Psoas muscle (tissue), 8 donors: ENCODE measurements around the gene CHST11. TPM values are rescaled to one million over a fixed set of nuclear protein-coding genes. Genes with fewer than 3 reads are reported as not detected.

ENCODE experiments used
- ATAC-seq, 4 donors: fragments of 200-7000 bp; cut with Tn5 transposase; one replicate each; pipeline ENCODE4 v1.9.1; 2020; ENCODE audit warnings: moderate library complexity in 3 of 4, mild to moderate bottlenecking in 2 of 4
- DNase-seq, 2 donors: peaks; one replicate each; pipeline ENCODE4 v3.0.0-alpha.2; 2020
- H3K27ac ChIP-seq: fragments of 200-600 bp; one replicate; pipeline ENCODE4 v1.8.0; 2022
- H3K27me3 ChIP-seq, 3 donors: fragments of 200-600 bp in 1 of 3; one replicate each; pipeline versions ENCODE4 v1.6.1 to v1.8.0; 2013 to 2022; ENCODE audit warnings: low read length in 2 of 3, mild to moderate bottlenecking in 2 of 3, moderate library complexity in 1 of 3; ENCODE audit not compliant: insufficient read depth in 3 of 3
- H3K36me3 ChIP-seq, 2 donors: fragments of 200-600 bp in 1 of 2; one replicate each; pipeline versions ENCODE4 v1.6.1 to v1.8.0; 2013 to 2022; ENCODE audit warnings: low read depth in 1 of 2, mild to moderate bottlenecking in 1 of 2, moderate library complexity in 1 of 2; ENCODE audit not compliant: insufficient read depth in 1 of 2
- H3K4me1 ChIP-seq: fragments of 200-600 bp; one replicate; pipeline ENCODE4 v1.8.0; 2022
- H3K4me3 ChIP-seq: fragments of 200-600 bp; one replicate; pipeline ENCODE4 v1.8.0; 2022; ENCODE audit warnings: mild to moderate bottlenecking
- H3K9me3 ChIP-seq: fragments of 200-600 bp; one replicate; pipeline ENCODE4 v1.8.0; 2022
- CTCF ChIP-seq: fragments of 200-600 bp; IDR thresholded peaks from one replicate; pipeline ENCODE4 v1.8.0; 2022; ENCODE audit warnings: antibody characterized with exemption
- WGBS, 3 donors: extraction: QIAGEN DNeasy Blood & Tissue Kit; methylation state at CpG; one replicate each; pipeline versions ENCODE4 v1.1.6 to v1.1.7; 2013; 5-methylcytosine and 5-hydroxymethylcytosine counted together
- intact Hi-C, 2 donors: fragments of 100-400 bp; cut with DNase I; formaldehyde crosslinking; loops; one replicate each; pipeline versions ENCODE4 v1.11.0 to v1.14.2; 2022
- polyA plus RNA-seq, 3 donors: library from polyadenylated mRNA; stranded (reverse); fragments of 200-250 nt; gene quantifications; one replicate each; pipeline ENCODE4 v1.2.3, GENCODE V29; 2013
- total RNA-seq, 4 donors: library from RNA; stranded (reverse); fragmentation: NEBNext Ultra II Directional in 2 of 4; extraction: Animal tissue kit (Norgen Biotek cat#: 25700) in 2 of 4; gene quantifications; one replicate each; pipeline versions ENCODE4 v1.2.1 to v1.2.4, GENCODE V29; 2021 to 2023
- donor health status: healthy with polysubstance abuse.
- donor health status: DM: no; HTN: no; CAD: no; lungs with moderate emphysema.
- donor health status: Bipolar disorder and iron deficiency.
- donor health status: healthy.
- donor health status: DM: yes; HTN: yes; CAD: no.
- donor health status: DM: no; HTN: no; CAD: no.
- donor health status: DM: no; HTN: no; CAD: no.
- donor health status: DM: yes; HTN: yes; CAD: no.

The CHST11 gene
- total and polyA plus RNA-seq, 7 donors: 0.52 to 1.6 (median 1.0) TPM

DNA sequence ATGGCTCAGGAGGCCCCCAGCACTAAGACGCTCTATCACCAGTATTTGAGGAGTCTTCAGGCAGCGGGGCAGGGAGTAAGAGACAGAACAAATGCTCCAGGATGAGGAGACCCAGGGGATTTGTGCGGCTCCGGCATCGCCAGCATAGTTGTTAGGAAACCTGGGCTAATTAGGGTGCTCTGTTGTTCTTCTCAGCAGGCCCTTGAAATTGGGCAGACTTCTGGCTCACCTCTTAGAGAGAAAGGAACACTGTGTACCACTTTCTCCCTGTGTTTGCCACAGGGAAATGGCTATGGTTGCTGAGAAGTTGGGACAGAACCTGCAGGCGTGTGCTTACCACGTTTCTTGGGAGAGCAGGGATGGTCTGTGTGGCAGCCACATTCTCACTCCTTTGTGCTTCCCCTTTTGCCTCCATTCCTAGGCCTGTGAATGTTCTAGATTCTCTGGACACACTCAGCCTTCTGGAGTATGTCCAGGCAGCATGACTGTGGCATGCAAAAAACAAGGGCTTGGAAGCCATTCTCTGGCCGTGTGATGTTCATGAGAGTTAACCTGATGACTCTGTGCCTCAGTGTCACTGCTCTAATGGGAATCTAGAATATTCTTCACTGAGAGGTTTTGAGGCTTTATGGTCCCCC, 109.0 kb downstream of the CHST11 start:
- no peak for ATAC-seq
- H3K4me3 ChIP-seq: no peak overlapping the region
- WGBS, 3 donors: 66 to 80% (median 78%) methylated on average over 8 of the region's 8 CpGs
- no peak overlapping the region for H3K27ac ChIP-seq
- TF ChIP-seq CTCF: no peak
- no peaks in the 10 kb centered on the region for H3K4me1 ChIP-seq
- no peaks in the 10 kb centered on the region for H3K27me3 ChIP-seq
- no peaks in the 10 kb centered on the region for H3K36me3 ChIP-seq
- no peak for DNase-seq
- intact Hi-C loops: no loop called here
- no peaks in the 10 kb centered on the region for H3K9me3 ChIP-seq

- intact Hi-C loops: no loop called here
- WGBS, 3 donors: 92 to 96% (median 94%) methylated on average over 6 of the region's 6 CpGs
These were observed 109.7 kb downstream of the CHST11 start for GRCh38 chr12:104566244-104566993.

DNA sequence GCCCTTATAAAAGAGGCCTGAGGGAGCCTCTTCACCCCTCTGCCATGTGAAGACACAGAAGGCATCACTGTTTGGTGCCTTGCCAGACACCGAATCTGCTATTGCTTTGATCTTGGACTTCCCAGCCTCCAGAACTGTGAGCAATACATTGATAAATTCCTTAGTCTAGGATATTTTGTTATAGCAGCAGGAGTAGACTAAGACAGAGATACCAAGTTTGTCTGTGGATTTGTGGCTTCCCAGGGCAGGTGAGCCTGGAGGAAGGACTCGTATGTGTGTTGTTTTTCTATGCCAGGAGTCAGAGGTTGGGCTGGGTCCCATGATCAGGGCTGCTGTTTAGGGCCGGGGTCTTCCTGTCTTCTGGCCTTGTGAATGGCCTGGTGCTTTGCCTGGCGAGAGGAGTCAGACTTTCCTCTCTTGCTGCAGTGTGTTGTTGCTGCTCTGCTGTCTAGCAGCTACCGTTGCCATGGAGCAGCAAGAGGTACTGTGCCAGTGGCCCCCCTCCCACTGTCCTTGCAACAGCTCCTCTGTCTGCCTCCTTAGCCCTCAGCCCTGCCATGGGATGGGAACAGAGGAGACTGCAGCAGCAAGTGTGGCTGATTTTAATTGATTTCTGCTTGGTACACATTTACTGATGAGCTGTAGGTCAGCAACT, 111.2 kb downstream of the CHST11 start:
- no peaks in the 10 kb centered on the region for H3K27me3 ChIP-seq
- no peak for TF ChIP-seq CTCF
- H3K9me3 ChIP-seq: no peaks in the 10 kb centered on the region
- no peaks in the 10 kb centered on the region for H3K4me1 ChIP-seq
- no peak overlapping the region for H3K4me3 ChIP-seq
- intact Hi-C loops: no loop called here
- no peaks in the 10 kb centered on the region for H3K36me3 ChIP-seq
- DNase-seq (no peak), ATAC-seq (no peak)
- 74 to 80% (median 78%) methylated on average over 5 of the region's 5 CpGs for WGBS, 3 donors
- no peak overlapping the region for H3K27ac ChIP-seq

More at GRCh38 chr12:104566244-104566993, 109.7 kb downstream of the CHST11 start:
- H3K36me3 ChIP-seq: no peaks in the 10 kb centered on the region
- no peak overlapping the region for H3K4me3 ChIP-seq
- H3K27ac ChIP-seq: no peak overlapping the region
- no peaks in the 10 kb centered on the region for H3K4me1 ChIP-seq
- no peaks in the 10 kb centered on the region for H3K9me3 ChIP-seq
- TF ChIP-seq CTCF: no peak
- DNase-seq: no peak
- ATAC-seq: no peak
- H3K27me3 ChIP-seq: no peaks in the 10 kb centered on the region

GRCh38 chr12:104568487-104568868, 111.7 kb downstream of the CHST11 start:
- H3K36me3 ChIP-seq: no peaks in the 10 kb centered on the region
- TF ChIP-seq CTCF: no peak
- DNase-seq: no peak
- H3K27me3 ChIP-seq: no peaks in the 10 kb centered on the region
- no peaks in the 10 kb centered on the region for H3K4me1 ChIP-seq
- intact Hi-C loops: no loop called here
- no peaks in the 10 kb centered on the region for H3K9me3 ChIP-seq
- no peak for ATAC-seq
- H3K27ac ChIP-seq: no peak overlapping the region
- no peak overlapping the region for H3K4me3 ChIP-seq
- WGBS, 3 donors: 88 to 96% (median 91%) methylated on average over 1 of the region's 1 CpG
